Measurements from ENCODE around the gene RAVER1. TPM values are rescaled to one million over a fixed set of nuclear protein-coding genes. Genes with fewer than 3 reads are reported as not detected.
A peak's percentile ranks its signal among the peaks of the same experiment; 100 is the strongest.

Gene RAVER1
- total and polyA plus RNA-seq, 3 donors from 2014 or later = 32.3 to 49.6 (median 34.5) TPM

- Histone ChIP-seq H3K27me3 (no peaks in the 10 kb centered on the region), H3K9me3 (no peaks in the 10 kb centered on the region), H3K36me3 (ENCODE audit: low read depth, missing control alignments) (no peaks in the 10 kb centered on the region), H3K27ac (no peak overlapping the region), H3K4me3 (no peak overlapping the region), H3K4me1 (peaks cover 12% of the 10 kb centered on the region)
- intact Hi-C loops (cut with DNase I; ENCODE audit: low total_unique reads) = loop anchor here (5.0 kb wide), 1 partner anchor 43 kb away; the partner anchor contains the start of gene FDX2
- 89 to 95% methylated on average over 10 of the region's 10 CpGs for WGBS, 2 donors
- DNase-seq = no peak
- TF ChIP-seq CTCF (IDR thresholded peaks at IDR 0.05) (no peak), POLR2A (IDR thresholded peaks at IDR 0.05) (no peak)
Measured at GRCh38 chr19:10274589-10274988, 58.7 kb downstream of the RAVER1 start.

- Histone ChIP-seq H3K36me3 (ENCODE audit: low read depth, missing control alignments) (no peaks in the 10 kb centered on the region), H3K9me3 (no peaks in the 10 kb centered on the region), H3K27ac (peak overlapping the region in 1 of 2 donors; percentile 77), H3K27me3 (no peaks in the 10 kb centered on the region), H3K4me1 (peaks cover 13% of the 10 kb centered on the region), H3K4me3 (peak overlapping the region; percentile 49 to 60)
- TF ChIP-seq POLR2A (IDR thresholded peaks at IDR 0.05) (no peak), CTCF (IDR thresholded peaks at IDR 0.05) (no peak)
- intact Hi-C loops (cut with DNase I; ENCODE audit: low total_unique reads) = loop anchor here (5.0 kb wide), 1 partner anchor 46 kb away; the partner anchor contains the start of gene FDX2
- DNase-seq = no peak
- WGBS, 2 donors = 40 to 43% methylated on average over 8 to 12 of the region's 12 CpGs
Measured at GRCh38 chr19:10271543-10272086, 61.7 kb downstream of the RAVER1 start.

- Histone ChIP-seq H3K36me3 (ENCODE audit: low read depth, missing control alignments) (no peaks in the 10 kb centered on the region), H3K27me3 (no peaks in the 10 kb centered on the region), H3K4me3 (peak within 1 kb of the TSS; percentile 49 to 60), H3K9me3 (no peaks in the 10 kb centered on the region), H3K27ac (peak within 1 kb of the TSS; percentile 76 to 77), H3K4me1 (peaks cover 13% of the 10 kb centered on the region)
- intact Hi-C loops (cut with DNase I; ENCODE audit: low total_unique reads) = loop anchor here (5.0 kb wide), 1 partner anchor 46 kb away; the partner anchor contains the start of gene FDX2
- WGBS, 2 donors = 4 to 5% methylated on average over 24 to 51 of the region's 51 CpGs
- peak; percentile 78 for DNase-seq
- no peak for TF ChIP-seq CTCF (IDR thresholded peaks at IDR 0.05)
- TF ChIP-seq POLR2A (IDR thresholded peaks at IDR 0.05) = no peak
Measured at GRCh38 chr19:10270616-10271394, 62.5 kb downstream of the RAVER1 start, which contains the start of gene ICAM1. Gene ICAM1 (plus strand): TSS chr19:10271120. CDS start chr19:10271160, 40 bp downstream.

- peak; percentile 52 for DNase-seq
- peaks cover 13% of the 10 kb centered on the region for H3K4me1 ChIP-seq
- H3K36me3 ChIP-seq (ENCODE audit: low read depth, missing control alignments) = no peaks in the 10 kb centered on the region
- TF ChIP-seq CTCF (IDR thresholded peaks at IDR 0.05) (no peak), POLR2A (IDR thresholded peaks at IDR 0.05) (no peak)
- H3K27me3 ChIP-seq = no peaks in the 10 kb centered on the region
- no peaks in the 10 kb centered on the region for H3K9me3 ChIP-seq
- 0% methylated on average over 3 to 34 of the region's 37 CpGs for WGBS, 2 donors
- peak overlapping the region; percentile 49 to 60 for H3K4me3 ChIP-seq
- intact Hi-C loops (cut with DNase I; ENCODE audit: low total_unique reads) = loop anchor here (5.0 kb wide), 1 partner anchor 47 kb away; the partner anchor contains the start of gene FDX2
- H3K27ac ChIP-seq = peak overlapping the region; percentile 76 to 77
Measured at GRCh38 chr19:10270180-10270615, 63.1 kb downstream of the RAVER1 start.
